ENCODE data around the gene CIDEC. TPM values are rescaled to one million over a fixed set of nuclear protein-coding genes. Genes with fewer than 3 reads are reported as not detected.
A peak's percentile ranks its signal among the peaks of the same experiment; 100 is the strongest.

CIDEC gene
- total and polyA plus RNA-seq, 8 donors = 0.63 to 21.4 (median 2.0) TPM; not detected in 2

DNA sequence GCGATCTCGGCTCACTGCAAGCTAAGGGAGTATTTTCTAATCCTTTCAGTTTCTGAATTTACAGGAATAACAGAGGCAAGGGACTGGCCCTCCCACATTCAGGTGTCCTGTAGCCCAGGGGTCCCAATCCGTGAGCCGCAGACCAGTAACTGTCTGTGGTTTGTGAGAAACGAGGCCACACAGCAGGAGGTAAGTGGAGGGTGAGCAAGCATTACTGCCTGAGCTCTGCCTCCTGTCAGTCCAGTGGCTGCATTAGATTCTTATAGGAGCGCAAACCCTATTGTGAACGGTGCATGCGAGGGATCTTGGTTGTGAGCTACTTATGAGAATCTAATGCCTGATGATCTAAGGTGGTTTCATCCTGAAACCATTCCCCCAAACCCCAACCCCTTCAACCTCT is 31.8 kb upstream of the CIDEC start:
- WGBS, 5 donors = 79 to 87% (median 85%) methylated on average over 7 to 8 of the region's 8 CpGs
- H3K36me3 ChIP-seq = peaks cover 5 to 31% (median 27%) of the 10 kb centered on the region in 4 donors

DNA sequence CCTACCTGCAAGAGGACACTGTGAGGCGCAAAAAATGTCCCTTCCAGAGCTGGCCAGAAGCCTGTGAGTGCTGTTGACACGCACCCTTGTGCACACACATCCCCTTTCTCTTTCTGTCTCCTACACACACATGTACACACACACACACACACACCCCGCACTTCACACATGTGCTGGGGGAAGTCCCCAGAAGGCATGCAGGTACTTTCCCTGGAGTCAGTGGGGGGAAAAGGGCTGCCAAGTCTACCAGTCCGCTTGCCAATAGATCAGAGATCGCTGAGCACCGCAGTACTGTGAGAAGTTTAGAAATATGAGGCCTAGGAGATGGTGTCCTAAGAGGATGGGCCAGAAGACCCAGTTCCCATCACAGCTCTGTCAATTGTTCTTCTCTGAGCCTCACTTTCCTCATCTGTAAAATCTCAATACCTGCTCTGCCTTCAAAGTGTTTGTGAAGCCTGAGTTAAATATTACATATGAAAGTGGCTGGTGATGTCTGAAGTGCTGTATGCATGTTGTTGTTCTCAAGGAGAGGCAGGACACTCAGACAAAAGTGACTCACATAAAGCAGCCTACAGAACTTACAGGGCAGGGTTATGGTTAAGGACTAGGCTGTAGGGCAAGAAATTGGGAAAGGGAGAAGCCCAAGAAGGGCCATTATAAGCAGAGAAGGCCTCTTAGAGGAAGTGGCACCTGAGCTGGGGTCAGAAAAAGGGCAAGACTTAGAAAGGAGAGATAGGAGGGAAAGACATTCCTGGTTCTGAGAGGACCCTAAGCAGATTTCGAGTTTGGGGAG is 29.4 kb upstream of the CIDEC start:
- Histone ChIP-seq H3K36me3 (peaks cover 6 to 34% (median 27%) of the 10 kb centered on the region in 4 donors), H3K27me3 (no peaks in the 10 kb centered on the region), H3K4me3 (no peak overlapping the region), H3K4me1 (peaks cover 7 to 36% (median 24%) of the 10 kb centered on the region in 4 donors), H3K9me3 (no peaks in the 10 kb centered on the region), H3K27ac (no peak overlapping the region)
- intact Hi-C loops (cut with DNase I; ENCODE audit: low total_unique reads) = loop anchor here (10.0 kb wide), 1 partner anchor 65 kb away; the partner anchor contains the start of gene RPUSD3
- peak in 1 of 2 donors; percentile 40 for DNase-seq
- 62 to 81% (median 74%) methylated on average over 7 of the region's 7 CpGs for WGBS, 5 donors
- TF ChIP-seq EP300 (IDR thresholded peaks at IDR 0.05) = no peak
- TF ChIP-seq POLR2A (IDR thresholded peaks at IDR 0.05) = no peak

More for the DNA sequence above, 31.8 kb upstream of the CIDEC start:
- Histone ChIP-seq H3K4me3 (no peak overlapping the region), H3K27ac (no peak overlapping the region), H3K9me3 (no peaks in the 10 kb centered on the region), H3K4me1 (peaks cover 30 to 58% (median 47%) of the 10 kb centered on the region in 4 donors), H3K27me3 (no peaks in the 10 kb centered on the region)
- TF ChIP-seq EP300 (IDR thresholded peaks at IDR 0.05) = no peak
- no peak for TF ChIP-seq POLR2A (IDR thresholded peaks at IDR 0.05)
- intact Hi-C loops (cut with DNase I; ENCODE audit: low total_unique reads) = loop anchor here (10.0 kb wide), 1 partner anchor 67 kb away; the partner anchor contains the start of gene RPUSD3
- DNase-seq = no peak

DNA sequence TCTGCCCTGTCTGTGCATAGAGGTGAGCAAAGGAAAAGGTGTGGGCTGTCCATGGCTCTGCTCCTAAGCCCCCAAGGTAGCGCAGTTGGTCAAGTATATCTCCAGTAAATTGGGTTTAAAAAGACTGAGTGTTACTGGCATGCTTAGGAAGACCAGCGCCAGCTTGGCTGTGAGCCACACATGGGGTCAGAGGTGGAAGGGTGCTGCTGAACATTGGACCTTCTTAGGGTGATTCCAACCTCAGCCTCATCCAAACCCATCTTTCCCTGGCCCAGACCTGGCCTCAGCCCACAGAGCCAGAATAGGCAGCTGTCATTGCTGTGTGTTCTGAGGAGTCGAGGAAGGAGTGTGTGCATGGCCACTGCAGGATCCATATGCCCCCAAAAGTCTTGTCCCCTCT is 28.2 kb upstream of the CIDEC start:
- 75 to 83% (median 79%) methylated on average over 3 of the region's 3 CpGs for whole genome bisulfite sequencing, 5 donors
- TF ChIP-seq POLR2AphosphoS5 (IDR thresholded peaks at IDR 0.05) (no peak), POLR2A (IDR thresholded peaks at IDR 0.05) (no peak), EP300 (IDR thresholded peaks at IDR 0.05) (no peak)
- TF ChIP-seq, protein P1, sequence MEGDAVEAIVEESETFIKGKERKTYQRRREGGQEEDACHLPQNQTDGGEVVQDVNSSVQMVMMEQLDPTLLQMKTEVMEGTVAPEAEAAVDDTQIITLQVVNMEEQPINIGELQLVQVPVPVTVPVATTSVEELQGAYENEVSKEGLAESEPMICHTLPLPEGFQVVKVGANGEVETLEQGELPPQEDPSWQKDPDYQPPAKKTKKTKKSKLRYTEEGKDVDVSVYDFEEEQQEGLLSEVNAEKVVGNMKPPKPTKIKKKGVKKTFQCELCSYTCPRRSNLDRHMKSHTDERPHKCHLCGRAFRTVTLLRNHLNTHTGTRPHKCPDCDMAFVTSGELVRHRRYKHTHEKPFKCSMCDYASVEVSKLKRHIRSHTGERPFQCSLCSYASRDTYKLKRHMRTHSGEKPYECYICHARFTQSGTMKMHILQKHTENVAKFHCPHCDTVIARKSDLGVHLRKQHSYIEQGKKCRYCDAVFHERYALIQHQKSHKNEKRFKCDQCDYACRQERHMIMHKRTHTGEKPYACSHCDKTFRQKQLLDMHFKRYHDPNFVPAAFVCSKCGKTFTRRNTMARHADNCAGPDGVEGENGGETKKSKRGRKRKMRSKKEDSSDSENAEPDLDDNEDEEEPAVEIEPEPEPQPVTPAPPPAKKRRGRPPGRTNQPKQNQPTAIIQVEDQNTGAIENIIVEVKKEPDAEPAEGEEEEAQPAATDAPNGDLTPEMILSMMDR (IDR thresholded peaks at IDR 0.05) = no peak
- no peaks in the 10 kb centered on the region for H3K27me3 ChIP-seq
- no peak overlapping the region for H3K27ac ChIP-seq
- peaks cover 6 to 34% (median 27%) of the 10 kb centered on the region in 4 donors for H3K36me3 ChIP-seq
- H3K9me3 ChIP-seq = no peaks in the 10 kb centered on the region
- H3K4me3 ChIP-seq = no peak overlapping the region
- H3K4me1 ChIP-seq = peaks cover 4 to 36% (median 13%) of the 10 kb centered on the region in 4 donors
- intact Hi-C loops (cut with DNase I; ENCODE audit: low total_unique reads) = no loop called here
- DNase-seq = no peak

DNA sequence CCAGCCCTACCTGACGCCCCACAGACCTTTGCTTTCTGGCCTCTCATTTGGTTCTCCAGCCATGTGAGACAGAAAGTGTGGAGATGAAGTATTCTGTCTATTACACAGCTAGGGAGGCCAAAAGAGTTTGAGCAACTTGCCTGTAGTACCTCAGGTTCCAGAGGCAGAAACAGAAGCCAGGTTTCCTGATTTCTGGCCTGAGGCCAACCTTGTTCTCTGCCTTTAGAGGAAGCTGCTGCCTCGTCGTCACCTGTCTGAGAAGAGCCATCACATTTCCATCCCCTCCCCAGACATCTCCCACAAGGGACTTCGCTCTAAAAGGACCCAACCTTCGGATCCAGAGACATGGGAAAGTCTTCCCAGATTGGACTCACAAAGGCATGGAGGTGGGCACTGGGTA is 26.4 kb upstream of the CIDEC start:
- TF ChIP-seq, protein P1 (IDR thresholded peaks at IDR 0.05) = no peak
- TF ChIP-seq POLR2A (IDR thresholded peaks at IDR 0.05) = no peak
- TF ChIP-seq POLR2AphosphoS5 (IDR thresholded peaks at IDR 0.05) = no peak
- no peak for TF ChIP-seq EP300 (IDR thresholded peaks at IDR 0.05)
- DNase-seq = peak in 1 of 2 donors; percentile 53
- intact Hi-C loops (cut with DNase I; ENCODE audit: low total_unique reads) = no loop called here
- Histone ChIP-seq H3K4me3 (no peak overlapping the region), H3K36me3 (peaks cover 6 to 28% (median 24%) of the 10 kb centered on the region in 4 donors), H3K27ac (no peak overlapping the region), H3K4me1 (peaks cover 8 to 32% (median 17%) of the 10 kb centered on the region in 4 donors), H3K9me3 (no peaks in the 10 kb centered on the region), H3K27me3 (no peaks in the 10 kb centered on the region)
- WGBS, 5 donors = 77 to 96% (median 88%) methylated on average over 5 of the region's 5 CpGs

DNA sequence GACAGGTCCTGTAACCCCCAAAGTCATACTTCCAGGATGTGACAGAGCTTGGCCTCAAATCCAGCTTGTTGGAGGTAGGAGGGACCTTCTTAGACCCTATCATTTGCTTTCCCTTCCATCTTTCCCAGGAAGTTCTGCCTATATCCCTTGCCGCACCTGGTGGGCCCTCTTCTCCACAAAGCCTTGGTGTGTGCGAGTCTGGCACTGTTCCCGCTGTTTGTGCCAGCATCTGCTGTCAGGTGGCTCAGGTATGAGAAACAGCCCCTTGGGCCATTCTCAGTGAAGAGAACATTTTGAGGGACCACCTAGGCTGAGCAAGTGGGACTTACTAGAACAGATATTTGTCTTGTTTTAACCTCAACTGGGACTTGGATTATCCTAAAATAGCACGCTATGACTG is 23.9 kb upstream of the CIDEC start:
- Histone ChIP-seq H3K9me3 (no peaks in the 10 kb centered on the region), H3K4me1 (peaks cover 16 to 41% (median 29%) of the 10 kb centered on the region in 4 donors), H3K27ac (peak overlapping the region in 3 of 5 donors; percentile 87 to 88 (median 87)), H3K36me3 (peaks cover 3 to 18% (median 7%) of the 10 kb centered on the region in 4 donors), H3K27me3 (no peaks in the 10 kb centered on the region), H3K4me3 (peak overlapping the region; percentile 27 to 51 (median 41))
- peak in 1 of 2 donors; percentile 49 for DNase-seq
- no peak for TF ChIP-seq POLR2A (IDR thresholded peaks at IDR 0.05)
- intact Hi-C loops (cut with DNase I; ENCODE audit: low total_unique reads) = no loop called here
- WGBS, 5 donors = 54 to 74% (median 60%) methylated on average over 4 of the region's 4 CpGs
